Vagina (tissue), 2 donors: ENCODE results near the gene LGR4.

Experiments used
- CTCF ChIP-seq, 3 experiments: fragments of 450-650 bp in 2 of 3; fragments of 200-600 bp in 1 of 3; sonication (generic) in 1 of 3; IDR thresholded peaks; one replicate each; pipeline ENCODE4 v1.5.1; 2017 to 2019; ENCODE audit warnings: antibody characterized with exemption in 3 of 3, mild to moderate bottlenecking in 2 of 3, moderate library complexity in 2 of 3
- POLR2A ChIP-seq, 2 donors: fragments of 450-650 bp; IDR thresholded peaks; one replicate each; pipeline ENCODE4 v1.6.1; 2017; ENCODE audit warnings: antibody characterized with exemption in 2 of 2, mild to moderate bottlenecking in 2 of 2, moderate library complexity in 2 of 2

GRCh38 chr11:27401833-27402316 lies 70.7 kb downstream of the LGR4 start:
- no peak for TF ChIP-seq CTCF (IDR thresholded peaks at IDR 0.05)
- no peak for TF ChIP-seq POLR2A (IDR thresholded peaks at IDR 0.05)
